Trophoblast cell (in vitro differentiated cells and primary cell): ENCODE data around the gene VAV1.
"Not testable (repeated sequence)": the region's sequence is repeated elsewhere in the genome, so short reads cannot be mapped to it uniquely, and the experiment has no call there.

Source experiments
- DNase-seq, 2 donors: peaks; one replicate each; pipeline ENCODE4 v3.0.0-alpha.2; 2016
- H2AFZ ChIP-seq: 2 replicates; pipeline ENCODE4 v1.6.1; 2013; ENCODE audit warnings: low read length, moderate library complexity, mild to moderate bottlenecking; ENCODE audit not compliant: insufficient read depth, poor library complexity
- H2AK5ac ChIP-seq: 2 replicates; pipeline ENCODE4 v1.6.1; 2013; ENCODE audit warnings: mild to moderate bottlenecking, low read length
- H2BK120ac ChIP-seq: 2 replicates; pipeline ENCODE4 v1.6.1; 2013; ENCODE audit warnings: low read length, mild to moderate bottlenecking, moderate library complexity; ENCODE audit not compliant: insufficient read depth, poor library complexity
- H2BK12ac ChIP-seq: 2 replicates; pipeline ENCODE4 v1.6.1; 2013; ENCODE audit warnings: mild to moderate bottlenecking, low read length, moderate library complexity
- H2BK5ac ChIP-seq: 2 replicates; pipeline ENCODE4 v1.6.1; 2013; ENCODE audit warnings: low read length, low read depth, moderate library complexity, mild to moderate bottlenecking; ENCODE audit not compliant: poor library complexity
- H3K14ac ChIP-seq: 2 replicates; pipeline ENCODE4 v1.6.1; 2013; ENCODE audit warnings: mild to moderate bottlenecking, low read length
- H3K18ac ChIP-seq: 2 replicates; pipeline ENCODE4 v1.6.1; 2013; ENCODE audit warnings: mild to moderate bottlenecking, low read length
- H3K23ac ChIP-seq: 2 replicates; pipeline ENCODE4 v1.6.1; 2013; ENCODE audit warnings: low read length
- H3K27ac ChIP-seq: 2 replicates; pipeline ENCODE4 v1.5.1; 2013; ENCODE audit warnings: low read depth, mild to moderate bottlenecking, inconsistent platforms, low read length, moderate library complexity
- H3K27me3 ChIP-seq: 2 replicates; pipeline ENCODE4 v1.6.1; 2013; ENCODE audit warnings: inconsistent platforms, mild to moderate bottlenecking, low read length, moderate library complexity; ENCODE audit not compliant: insufficient read depth
- H3K36me3 ChIP-seq, 2 experiments: 1 replicate in 1 of 2; 2 replicates in 1 of 2; pipeline ENCODE4 v1.6.1; 2013; ENCODE audit warnings: low read length in 2 of 2, mild to moderate bottlenecking in 2 of 2, moderate library complexity in 1 of 2; ENCODE audit not compliant: insufficient read depth in 2 of 2, control insufficient read depth in 1 of 2
- H3K4ac ChIP-seq: 2 replicates; pipeline ENCODE4 v1.6.1; 2013; ENCODE audit warnings: low read depth, mild to moderate bottlenecking, low read length, moderate library complexity
- H3K4me1 ChIP-seq, 2 experiments: 1 replicate in 1 of 2; 2 replicates in 1 of 2; pipeline ENCODE4 v1.6.1; 2013; ENCODE audit warnings: low read length in 2 of 2, mild to moderate bottlenecking in 2 of 2, moderate library complexity in 1 of 2; ENCODE audit not compliant: insufficient read depth in 2 of 2, control insufficient read depth in 1 of 2
- H3K4me2 ChIP-seq: 2 replicates; pipeline ENCODE4 v1.6.1; 2013; ENCODE audit warnings: inconsistent platforms, mild to moderate bottlenecking, low read length, moderate library complexity
- H3K4me3 ChIP-seq: 2 replicates; pipeline ENCODE4 v1.5.1; 2013; ENCODE audit warnings: mild to moderate bottlenecking, low read depth, low read length, inconsistent platforms
- H3K79me1 ChIP-seq: one replicate; pipeline ENCODE4 v1.6.1; 2013; ENCODE audit warnings: low read length
- H3K79me2 ChIP-seq: 2 replicates; pipeline ENCODE4 v1.6.1; 2013; ENCODE audit warnings: low read length, mild to moderate bottlenecking; ENCODE audit not compliant: control insufficient read depth, insufficient read depth, poor library complexity
- H3K9ac ChIP-seq: 2 replicates; pipeline ENCODE4 v1.6.1; 2013; ENCODE audit warnings: mild to moderate bottlenecking, low read length
- H3K9me3 ChIP-seq: 2 replicates; pipeline ENCODE4 v1.6.1; 2013; ENCODE audit warnings: low read depth, mild to moderate bottlenecking, control low read depth, inconsistent platforms, low read length; ENCODE audit not compliant: insufficient read depth
- H4K12ac ChIP-seq: 2 replicates; pipeline ENCODE4 v1.6.1; 2013; ENCODE audit warnings: low read depth, mild to moderate bottlenecking, low read length, moderate library complexity
- H4K8ac ChIP-seq: 2 replicates; pipeline ENCODE4 v1.6.1; 2013; ENCODE audit warnings: low read depth, mild to moderate bottlenecking, low read length, moderate library complexity
- H4K91ac ChIP-seq: one replicate; pipeline ENCODE4 v1.6.1; 2013; ENCODE audit warnings: low read depth, mild to moderate bottlenecking, low read length, moderate library complexity
- WGBS: extraction: QIAGEN DNeasy Blood & Tissue Kit; methylation state at CpG from one replicate; pipeline ENCODE4 v1.1.7; 2013; ENCODE audit warnings: missing lambda C conversion rate; ENCODE audit not compliant: insufficient read length, insufficient coverage; ENCODE audit errors: extremely low coverage; 5-methylcytosine and 5-hydroxymethylcytosine counted together

The VAV1 gene

GRCh38 chr19:6831084-6831483 is 58.6 kb downstream of the VAV1 start:
- not testable (repeated sequence) for H3K14ac ChIP-seq, DNase-seq, H4K91ac ChIP-seq, H3K27ac ChIP-seq, H3K79me1 ChIP-seq, H3K36me3 ChIP-seq, H3K27me3 ChIP-seq, H3K79me2 ChIP-seq, H3K4me3 ChIP-seq, H2BK12ac ChIP-seq, H3K4ac ChIP-seq, H4K8ac ChIP-seq, H2AFZ ChIP-seq, H4K12ac ChIP-seq, H2BK5ac ChIP-seq, H2BK120ac ChIP-seq, H3K18ac ChIP-seq, H2AK5ac ChIP-seq, H3K4me2 ChIP-seq, H3K23ac ChIP-seq, H3K9ac ChIP-seq, H3K4me1 ChIP-seq
- H3K9me3 ChIP-seq, result peaks cover 14% of the 10 kb centered on the region
- no CpG with 5 or more reads among the region's 9 CpGs for WGBS

GRCh38 chr19:6832412-6832811 is 59.9 kb downstream of the VAV1 start:
- WGBS, result 93% methylated on average over 1 of the region's 1 CpG
- H3K27me3 ChIP-seq, result no peaks in the 10 kb centered on the region
- H2AK5ac ChIP-seq, result no peak overlapping the region
- H3K36me3 ChIP-seq, result no peaks in the 10 kb centered on the region
- H3K4me3 ChIP-seq, result no peak overlapping the region
- no peak overlapping the region for H2AFZ ChIP-seq
- no peak overlapping the region for H3K4ac ChIP-seq
- no peak overlapping the region for H3K4me2 ChIP-seq
- H2BK12ac ChIP-seq, result no peak overlapping the region
- no peak overlapping the region for H4K91ac ChIP-seq
- no peak overlapping the region for H4K8ac ChIP-seq
- H2BK120ac ChIP-seq, result no peak overlapping the region
- no peak overlapping the region for H3K23ac ChIP-seq
- H3K79me1 ChIP-seq, result no peaks in the 10 kb centered on the region
- no peak overlapping the region for H3K18ac ChIP-seq
- no peak for DNase-seq
- H4K12ac ChIP-seq, result no peak overlapping the region
- H3K27ac ChIP-seq, result no peak overlapping the region
- peaks cover 16% of the 10 kb centered on the region for H3K9me3 ChIP-seq
- no peak overlapping the region for H2BK5ac ChIP-seq
- H3K14ac ChIP-seq, result no peak overlapping the region
- H3K9ac ChIP-seq, result no peak overlapping the region
- H3K79me2 ChIP-seq, result no peaks in the 10 kb centered on the region
- no peaks in the 10 kb centered on the region for H3K4me1 ChIP-seq

GRCh38 chr19:6833166-6833790 is 60.8 kb downstream of the VAV1 start:
- no peaks in the 10 kb centered on the region for H3K79me2 ChIP-seq
- no peak overlapping the region for H4K91ac ChIP-seq
- no CpG with 5 or more reads among the region's 16 CpGs for WGBS
- H2BK12ac ChIP-seq, result no peak overlapping the region
- no peak overlapping the region for H2AFZ ChIP-seq
- no peak overlapping the region for H3K27ac ChIP-seq
- no peaks in the 10 kb centered on the region for H3K36me3 ChIP-seq
- no peak overlapping the region for H2BK120ac ChIP-seq
- no peak overlapping the region for H3K23ac ChIP-seq
- H3K79me1 ChIP-seq, result no peaks in the 10 kb centered on the region
- H3K4me1 ChIP-seq, result no peaks in the 10 kb centered on the region
- H3K9ac ChIP-seq, result no peak overlapping the region
- H3K4me2 ChIP-seq, result no peak overlapping the region
- no peak overlapping the region for H3K18ac ChIP-seq
- peak overlapping the region; percentile 58 for H4K12ac ChIP-seq
- H3K14ac ChIP-seq, result no peak overlapping the region
- no peaks in the 10 kb centered on the region for H3K27me3 ChIP-seq
- H4K8ac ChIP-seq, result no peak overlapping the region
- H3K9me3 ChIP-seq, result peaks cover 13% of the 10 kb centered on the region
- no peak overlapping the region for H3K4me3 ChIP-seq
- DNase-seq, result no peak
- H2BK5ac ChIP-seq, result no peak overlapping the region
- no peak overlapping the region for H2AK5ac ChIP-seq
- H3K4ac ChIP-seq, result no peak overlapping the region

- H3K4me2 ChIP-seq, result no peak overlapping the region
- H2AK5ac ChIP-seq, result no peak overlapping the region
- H3K4ac ChIP-seq, result no peak overlapping the region
- no peak overlapping the region for H3K18ac ChIP-seq
- no peak overlapping the region for H2BK120ac ChIP-seq
- no CpG with 5 or more reads among the region's 2 CpGs for WGBS
- H4K91ac ChIP-seq, result no peak overlapping the region
- H3K36me3 ChIP-seq, result no peaks in the 10 kb centered on the region
- no peak overlapping the region for H3K9ac ChIP-seq
- H4K12ac ChIP-seq, result no peak overlapping the region
- no peaks in the 10 kb centered on the region for H3K27me3 ChIP-seq
- H3K4me3 ChIP-seq, result no peak overlapping the region
- H3K4me1 ChIP-seq, result no peaks in the 10 kb centered on the region
- H3K14ac ChIP-seq, result no peak overlapping the region
- H3K79me2 ChIP-seq, result no peaks in the 10 kb centered on the region
- H3K9me3 ChIP-seq, result peaks cover 5% of the 10 kb centered on the region
- no peak overlapping the region for H4K8ac ChIP-seq
- no peak overlapping the region for H2BK12ac ChIP-seq
- no peak overlapping the region for H2BK5ac ChIP-seq
- no peaks in the 10 kb centered on the region for H3K79me1 ChIP-seq
- no peak overlapping the region for H3K27ac ChIP-seq
- no peak for DNase-seq
- H2AFZ ChIP-seq, result no peak overlapping the region
- H3K23ac ChIP-seq, result no peak overlapping the region
Measured at GRCh38 chr19:6834433-6834832, 61.9 kb downstream of the VAV1 start.
